Ishikawa (cell line): Measurements from ENCODE around the gene CCDC57.

Source experiments
- CEBPB ChIP-seq: IDR thresholded peaks from 2 replicates; pipeline ENCODE4 v1.6.1; 2012
- CREB1 ChIP-seq: IDR thresholded peaks from 2 replicates; pipeline ENCODE4 v1.6.1; 2012; ENCODE audit warnings: low read depth
- EGR1 ChIP-seq: IDR thresholded peaks from 2 replicates; pipeline ENCODE4 v1.6.1; 2012
- EP300 ChIP-seq: IDR thresholded peaks from 2 replicates; pipeline ENCODE4 v1.6.1; 2012; ENCODE audit warnings: borderline replicate concordance
- FOXM1 ChIP-seq: IDR thresholded peaks from 2 replicates; pipeline ENCODE4 v1.6.1; 2012; ENCODE audit warnings: low read depth, borderline replicate concordance
- NFIC ChIP-seq: IDR thresholded peaks from 2 replicates; pipeline ENCODE4 v1.6.1; 2012
- RAD21 ChIP-seq: IDR thresholded peaks from 2 replicates; pipeline ENCODE4 v1.6.1; 2012; ENCODE audit warnings: low read depth
- TAF1 ChIP-seq: IDR thresholded peaks from 2 replicates; pipeline ENCODE4 v1.6.1; 2012; ENCODE audit warnings: low read depth, mild to moderate bottlenecking
- TCF12 ChIP-seq: IDR thresholded peaks from 2 replicates; pipeline ENCODE4 v1.6.1; 2012; ENCODE audit warnings: low read depth
- TEAD4 ChIP-seq: IDR thresholded peaks from 2 replicates; pipeline ENCODE4 v1.6.1; 2012
- YY1 ChIP-seq: IDR thresholded peaks from 2 replicates; pipeline ENCODE4 v1.6.1; 2012; ENCODE audit warnings: low read depth
- ZBTB7A ChIP-seq: IDR thresholded peaks from 2 replicates; pipeline ENCODE4 v1.6.1; 2012; ENCODE audit warnings: low read depth
- TF ChIP-seq, protein P1 (sequence below): IDR thresholded peaks from 2 replicates; pipeline ENCODE4 v1.6.1; 2012; ENCODE audit warnings: low read depth, mild to moderate bottlenecking
- TF ChIP-seq, protein P2 (sequence below): IDR thresholded peaks from 2 replicates; pipeline ENCODE4 v1.6.1; 2012
- TF ChIP-seq, protein P3 (sequence below): IDR thresholded peaks from 2 replicates; pipeline ENCODE4 v1.6.1; 2012

CCDC57 gene

DNA sequence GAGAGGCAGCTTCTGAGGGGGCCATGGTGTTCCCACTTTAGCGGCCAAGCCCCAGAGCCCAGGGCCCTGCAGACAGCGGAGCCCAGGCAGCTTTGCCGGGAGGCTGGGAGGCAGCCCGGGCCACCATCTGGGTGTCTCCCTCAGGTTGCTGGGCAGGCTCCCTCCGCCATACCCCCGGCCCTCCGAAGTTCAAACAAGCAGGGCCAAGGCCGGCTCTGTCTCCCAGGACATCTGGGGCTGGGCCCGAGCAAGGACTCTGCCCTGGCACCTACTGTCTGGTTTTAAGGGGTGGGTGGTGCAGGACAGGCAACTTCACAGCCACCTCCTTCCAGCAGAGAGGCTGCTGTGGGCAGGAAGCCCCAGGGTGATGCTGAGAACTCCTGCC is 149.7 kb downstream of the CCDC57 start:
- TF ChIP-seq EGR1 (no peak), ZBTB7A (no peak), TEAD4 (no peak), CEBPB (no peak), NFIC (no peak), TCF12 (no peak), EP300 (no peak), RAD21 (no peak), TAF1 (no peak), YY1 (no peak), FOXM1 (no peak), CREB1 (no peak)
- TF ChIP-seq, protein P1, sequence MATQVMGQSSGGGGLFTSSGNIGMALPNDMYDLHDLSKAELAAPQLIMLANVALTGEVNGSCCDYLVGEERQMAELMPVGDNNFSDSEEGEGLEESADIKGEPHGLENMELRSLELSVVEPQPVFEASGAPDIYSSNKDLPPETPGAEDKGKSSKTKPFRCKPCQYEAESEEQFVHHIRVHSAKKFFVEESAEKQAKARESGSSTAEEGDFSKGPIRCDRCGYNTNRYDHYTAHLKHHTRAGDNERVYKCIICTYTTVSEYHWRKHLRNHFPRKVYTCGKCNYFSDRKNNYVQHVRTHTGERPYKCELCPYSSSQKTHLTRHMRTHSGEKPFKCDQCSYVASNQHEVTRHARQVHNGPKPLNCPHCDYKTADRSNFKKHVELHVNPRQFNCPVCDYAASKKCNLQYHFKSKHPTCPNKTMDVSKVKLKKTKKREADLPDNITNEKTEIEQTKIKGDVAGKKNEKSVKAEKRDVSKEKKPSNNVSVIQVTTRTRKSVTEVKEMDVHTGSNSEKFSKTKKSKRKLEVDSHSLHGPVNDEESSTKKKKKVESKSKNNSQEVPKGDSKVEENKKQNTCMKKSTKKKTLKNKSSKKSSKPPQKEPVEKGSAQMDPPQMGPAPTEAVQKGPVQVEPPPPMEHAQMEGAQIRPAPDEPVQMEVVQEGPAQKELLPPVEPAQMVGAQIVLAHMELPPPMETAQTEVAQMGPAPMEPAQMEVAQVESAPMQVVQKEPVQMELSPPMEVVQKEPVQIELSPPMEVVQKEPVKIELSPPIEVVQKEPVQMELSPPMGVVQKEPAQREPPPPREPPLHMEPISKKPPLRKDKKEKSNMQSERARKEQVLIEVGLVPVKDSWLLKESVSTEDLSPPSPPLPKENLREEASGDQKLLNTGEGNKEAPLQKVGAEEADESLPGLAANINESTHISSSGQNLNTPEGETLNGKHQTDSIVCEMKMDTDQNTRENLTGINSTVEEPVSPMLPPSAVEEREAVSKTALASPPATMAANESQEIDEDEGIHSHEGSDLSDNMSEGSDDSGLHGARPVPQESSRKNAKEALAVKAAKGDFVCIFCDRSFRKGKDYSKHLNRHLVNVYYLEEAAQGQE, result no peak
- TF ChIP-seq, protein P2, sequence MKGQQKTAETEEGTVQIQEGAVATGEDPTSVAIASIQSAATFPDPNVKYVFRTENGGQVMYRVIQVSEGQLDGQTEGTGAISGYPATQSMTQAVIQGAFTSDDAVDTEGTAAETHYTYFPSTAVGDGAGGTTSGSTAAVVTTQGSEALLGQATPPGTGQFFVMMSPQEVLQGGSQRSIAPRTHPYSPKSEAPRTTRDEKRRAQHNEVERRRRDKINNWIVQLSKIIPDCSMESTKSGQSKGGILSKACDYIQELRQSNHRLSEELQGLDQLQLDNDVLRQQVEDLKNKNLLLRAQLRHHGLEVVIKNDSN, result no peak
- TF ChIP-seq, protein P3, sequence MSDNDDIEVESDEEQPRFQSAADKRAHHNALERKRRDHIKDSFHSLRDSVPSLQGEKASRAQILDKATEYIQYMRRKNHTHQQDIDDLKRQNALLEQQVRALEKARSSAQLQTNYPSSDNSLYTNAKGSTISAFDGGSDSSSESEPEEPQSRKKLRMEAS, result no peak

DNA sequence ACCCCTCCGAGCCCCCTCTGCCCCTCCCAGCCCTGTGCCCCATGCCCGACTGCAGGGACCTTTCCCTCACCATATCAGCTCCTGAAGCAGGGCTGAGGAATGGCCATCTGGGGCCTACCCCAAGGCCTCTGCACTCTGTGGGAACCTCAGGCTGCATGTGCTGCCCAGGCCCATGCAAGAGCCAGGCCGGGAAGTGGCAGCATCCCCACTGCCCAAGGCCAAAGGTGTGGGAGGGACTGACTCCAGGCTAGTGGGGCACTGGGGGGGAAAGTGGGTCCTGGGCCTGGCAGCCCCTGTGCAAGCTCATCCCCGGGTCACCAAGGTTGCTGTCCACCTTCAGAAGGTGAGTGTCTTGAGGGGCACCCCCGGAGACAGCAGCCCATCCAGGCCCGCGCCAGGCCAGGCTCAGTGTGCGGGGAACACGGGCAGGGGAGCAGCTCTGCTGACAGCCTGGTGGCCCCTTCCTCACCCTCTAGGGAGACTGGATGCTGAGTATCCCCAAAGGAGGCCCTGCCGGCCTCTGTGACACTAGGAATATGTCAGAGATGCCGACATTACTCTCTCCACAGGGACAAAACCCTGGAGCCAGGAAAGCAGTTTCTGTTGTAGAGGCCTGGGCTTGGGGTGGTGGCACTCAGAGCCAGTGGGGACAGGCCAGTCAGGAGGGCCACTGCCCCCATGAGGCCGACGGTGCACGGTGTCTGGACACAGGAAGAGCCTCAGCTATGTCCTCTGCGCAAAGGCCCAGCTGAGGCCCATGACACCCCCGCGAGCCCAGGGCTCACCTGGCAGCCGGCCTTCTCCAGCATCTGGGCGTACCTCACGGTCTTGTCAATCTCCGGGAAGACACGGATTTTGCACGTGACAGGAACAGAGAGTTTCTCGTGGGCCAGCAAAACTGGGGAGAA is 150.3 kb downstream of the CCDC57 start:
- TF ChIP-seq ZBTB7A, result no peak
- TF ChIP-seq TEAD4, result no peak
- TF ChIP-seq FOXM1, result no peak
- TF ChIP-seq CREB1, result no peak

- no peak for TF ChIP-seq TCF12
- TF ChIP-seq, protein P1, result no peak
- TF ChIP-seq EGR1, result no peak
- TF ChIP-seq, protein P2, result no peak
- TF ChIP-seq TAF1, result no peak
- TF ChIP-seq EP300, result no peak
- no peak for TF ChIP-seq FOXM1
- TF ChIP-seq, protein P3, result no peak
- TF ChIP-seq ZBTB7A, result no peak
- no peak for TF ChIP-seq YY1
- no peak for TF ChIP-seq CREB1
Observed at GRCh38 chr17:82061047-82061925, 151.4 kb downstream of the CCDC57 start.

DNA sequence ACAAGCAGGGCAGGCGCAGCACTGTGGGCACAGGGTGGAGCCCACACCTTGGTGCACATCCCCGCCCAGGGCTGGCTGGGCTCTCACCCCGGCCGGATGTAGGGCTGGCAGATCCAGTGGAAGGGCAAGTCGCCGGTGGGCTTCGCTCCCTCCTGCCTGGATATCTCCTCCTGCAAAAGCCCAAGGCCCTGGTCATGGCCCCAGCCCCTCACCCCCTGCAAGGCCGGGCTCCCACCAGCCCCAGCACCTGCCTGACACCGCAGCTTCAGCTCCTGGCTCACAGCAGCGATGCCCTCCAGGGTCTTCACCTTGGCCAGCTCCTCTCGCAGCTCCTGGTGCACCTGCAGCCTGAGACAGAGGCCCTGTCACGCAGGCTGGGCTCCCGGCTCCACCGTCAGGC is 152.0 kb downstream of the CCDC57 start:
- TF ChIP-seq EP300 (no peak), RAD21 (no peak), CREB1 (no peak), TCF12 (no peak), ZBTB7A (no peak), NFIC (no peak), CEBPB (no peak), TAF1 (no peak), TEAD4 (no peak), FOXM1 (no peak), EGR1 (no peak), YY1 (no peak)
- TF ChIP-seq, protein P1, result no peak
- TF ChIP-seq, protein P3, result no peak
- TF ChIP-seq, protein P2, result no peak
